ENCODE results near the gene ADM.

ADM gene

DNA sequence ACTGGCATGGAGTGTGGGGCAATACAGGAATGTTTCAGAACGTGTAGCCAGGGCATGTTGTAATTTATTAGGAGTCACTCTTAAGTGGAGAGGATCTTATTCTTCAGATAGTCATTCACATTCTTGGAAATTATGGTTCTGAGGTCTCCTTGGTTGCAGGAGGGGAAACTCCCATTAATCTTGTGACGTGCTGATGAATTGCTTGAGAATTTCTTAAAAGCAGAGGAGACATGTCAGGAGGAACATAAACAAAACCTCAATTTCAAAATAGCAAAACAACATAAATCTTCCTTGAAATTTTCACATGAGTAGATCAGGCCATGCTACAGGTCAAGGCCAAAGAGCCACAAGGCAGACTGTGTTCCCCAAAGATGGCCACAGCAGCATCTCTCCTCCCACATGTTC lies 50.4 kb downstream of the ADM start:
- CTCF ChIA-PET: interaction anchor here (0.8 kb wide), 1 partner anchor 157 kb away, joined by 4 read pairs; no protein-coding TSS in a partner anchor
- no peak for DNase-seq (ENCODE audit: low spot score)
- TF ChIP-seq, protein P1, sequence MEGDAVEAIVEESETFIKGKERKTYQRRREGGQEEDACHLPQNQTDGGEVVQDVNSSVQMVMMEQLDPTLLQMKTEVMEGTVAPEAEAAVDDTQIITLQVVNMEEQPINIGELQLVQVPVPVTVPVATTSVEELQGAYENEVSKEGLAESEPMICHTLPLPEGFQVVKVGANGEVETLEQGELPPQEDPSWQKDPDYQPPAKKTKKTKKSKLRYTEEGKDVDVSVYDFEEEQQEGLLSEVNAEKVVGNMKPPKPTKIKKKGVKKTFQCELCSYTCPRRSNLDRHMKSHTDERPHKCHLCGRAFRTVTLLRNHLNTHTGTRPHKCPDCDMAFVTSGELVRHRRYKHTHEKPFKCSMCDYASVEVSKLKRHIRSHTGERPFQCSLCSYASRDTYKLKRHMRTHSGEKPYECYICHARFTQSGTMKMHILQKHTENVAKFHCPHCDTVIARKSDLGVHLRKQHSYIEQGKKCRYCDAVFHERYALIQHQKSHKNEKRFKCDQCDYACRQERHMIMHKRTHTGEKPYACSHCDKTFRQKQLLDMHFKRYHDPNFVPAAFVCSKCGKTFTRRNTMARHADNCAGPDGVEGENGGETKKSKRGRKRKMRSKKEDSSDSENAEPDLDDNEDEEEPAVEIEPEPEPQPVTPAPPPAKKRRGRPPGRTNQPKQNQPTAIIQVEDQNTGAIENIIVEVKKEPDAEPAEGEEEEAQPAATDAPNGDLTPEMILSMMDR (conservative IDR thresholded peaks at IDR 0.05; ENCODE audit: low read depth): no peak
- H3K27ac ChIP-seq: no peak overlapping the region
- POLR2A ChIA-PET (ENCODE audit: low non-redundant PET): no interaction called here

DNA sequence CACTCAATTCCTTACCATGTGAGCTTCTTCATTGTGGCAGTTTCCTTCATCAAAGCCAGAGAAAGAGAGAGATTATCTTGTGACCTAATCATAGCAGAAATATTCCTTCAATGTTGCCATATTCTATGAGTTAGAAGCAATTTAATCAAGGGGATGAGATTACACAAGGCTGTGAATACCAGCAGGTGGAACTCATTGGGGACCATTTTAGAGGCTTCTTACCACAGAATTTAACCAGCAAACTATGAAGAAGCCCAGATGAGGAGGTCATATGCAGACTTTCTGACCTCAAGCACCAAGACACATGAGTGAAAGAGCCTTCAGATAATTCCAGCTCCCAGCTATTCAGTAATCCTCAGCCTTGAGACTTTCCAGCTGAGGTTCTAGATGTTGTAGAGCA lies 51.3 kb downstream of the ADM start:
- ChIA-PET POLR2A (ENCODE audit: low non-redundant PET) (no interaction called here), CTCF (no interaction called here)
- TF ChIP-seq, protein P1 (conservative IDR thresholded peaks at IDR 0.05; ENCODE audit: low read depth): no peak
- H3K27ac ChIP-seq: no peak overlapping the region
- no peak for DNase-seq (ENCODE audit: low spot score)
